SK-MEL-5 (cell line): Measurements from ENCODE around the gene SDCCAG8. TPM values are rescaled to one million over a fixed set of nuclear protein-coding genes. Genes with fewer than 3 reads are reported as not detected.
A peak's percentile ranks its signal among the peaks of the same experiment; 100 is the strongest.

Experiments used
- DNase-seq: peaks from one replicate; pipeline ENCODE4 v3.0.0-alpha.2; 2016; ENCODE audit warnings: low read depth, low spot score
- in situ Hi-C: cut with HindIII; loops from 2 replicates; pipeline ENCODE4 v1.10.0; 2016; ENCODE audit warnings: low sequenced_read_pairs, high pct_unique_total_duplicates, low pct_unique_long_range_greater_than_20kb
- total RNA-seq: library from RNA; depleted of rRNA; stranded (reverse); fragments of >200 nt; shearing (Covaris generic); gene quantifications from 2 replicates; pipeline ENCODE4 v1.2.3, GENCODE V29; 2014

The SDCCAG8 gene
- total RNA-seq, 1 experiment from 2014 or later = 30.4 TPM

DNA sequence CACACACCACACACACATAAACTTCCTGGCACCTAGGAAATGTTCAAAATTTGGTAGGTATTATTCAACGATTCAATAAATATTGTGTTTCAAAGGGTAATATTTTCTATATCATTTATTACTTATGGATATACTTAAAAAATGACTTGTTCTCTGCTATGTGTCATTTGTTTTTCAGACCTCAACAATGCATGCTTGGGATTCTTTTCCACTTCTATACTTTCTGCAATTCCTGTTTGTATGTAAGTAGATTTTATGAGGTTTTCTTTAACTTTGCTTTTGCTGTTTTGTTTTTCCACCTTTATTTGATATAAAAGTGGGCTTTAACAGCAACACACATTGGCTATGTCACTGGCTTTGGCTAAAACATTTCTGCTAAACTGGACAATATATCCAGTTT, 4.3 kb upstream of the SDCCAG8 start:
- in situ Hi-C loops = no loop called here
- no peak for DNase-seq

- peak; percentile 6 for DNase-seq
- in situ Hi-C loops = no loop called here
Observed at GRCh38 chr1:243253211-243253925, 2.5 kb upstream of the SDCCAG8 start.

DNA sequence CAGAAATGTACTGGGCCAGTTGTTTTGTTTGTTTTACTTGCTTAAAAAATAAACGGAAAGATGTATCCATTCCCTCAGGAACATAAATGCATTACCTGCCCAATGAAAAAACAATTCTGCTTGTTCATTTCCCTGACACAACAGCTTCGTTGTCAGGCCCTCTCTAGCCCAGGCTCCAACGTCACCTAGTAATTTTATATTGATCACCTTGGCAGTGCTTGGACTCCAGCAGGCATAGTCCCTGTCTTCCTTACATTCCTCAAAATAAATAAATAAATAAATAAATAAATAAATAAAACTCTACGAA, 2.0 kb upstream of the SDCCAG8 start:
- DNase-seq = peak; percentile 41
- in situ Hi-C loops = no loop called here

DNA sequence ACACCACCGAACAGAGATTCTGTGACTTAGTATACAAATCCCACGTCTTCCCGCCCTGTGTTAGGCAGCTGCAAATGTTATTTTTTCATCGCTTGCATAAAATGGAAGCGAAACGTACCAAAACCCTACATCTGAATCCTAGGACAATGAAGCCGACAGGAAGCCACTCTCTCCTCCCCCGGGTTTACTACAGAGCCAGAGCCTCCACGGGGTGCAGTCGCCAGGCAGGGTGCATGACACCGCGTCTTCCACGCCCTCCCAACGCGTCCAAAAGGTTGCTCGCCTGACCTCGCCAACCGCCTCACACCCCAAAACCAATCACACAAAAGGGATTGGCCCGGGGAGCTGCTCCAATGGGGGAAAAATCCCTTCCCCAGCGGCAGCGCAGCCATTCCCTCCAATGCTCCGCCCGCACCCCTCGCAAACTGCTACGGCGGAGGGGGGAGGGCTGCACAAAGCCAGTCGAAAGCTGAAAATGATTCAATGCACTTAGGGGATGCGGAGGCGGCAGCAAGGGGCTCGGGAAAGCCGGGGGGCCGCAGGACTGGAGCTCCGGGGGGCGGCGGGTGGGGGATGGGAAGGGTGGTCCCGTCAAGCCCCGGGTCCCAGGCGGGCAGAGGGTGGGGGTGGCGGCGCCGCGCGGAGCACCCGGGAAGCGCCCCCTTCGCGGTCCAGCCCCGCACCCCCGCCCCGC, 1.5 kb upstream of the SDCCAG8 start:
- in situ Hi-C loops = no loop called here
- peak; percentile 47 for DNase-seq

- DNase-seq = peak; percentile 99
- in situ Hi-C loops = no loop called here
Observed at GRCh38 chr1:243254927-243255790, 682 bp upstream of the SDCCAG8 start, which contains the start of gene CEP170. Gene CEP170 (minus strand): TSS chr1:243255281. CDS start chr1:243225280, 30,001 bp downstream.

DNA sequence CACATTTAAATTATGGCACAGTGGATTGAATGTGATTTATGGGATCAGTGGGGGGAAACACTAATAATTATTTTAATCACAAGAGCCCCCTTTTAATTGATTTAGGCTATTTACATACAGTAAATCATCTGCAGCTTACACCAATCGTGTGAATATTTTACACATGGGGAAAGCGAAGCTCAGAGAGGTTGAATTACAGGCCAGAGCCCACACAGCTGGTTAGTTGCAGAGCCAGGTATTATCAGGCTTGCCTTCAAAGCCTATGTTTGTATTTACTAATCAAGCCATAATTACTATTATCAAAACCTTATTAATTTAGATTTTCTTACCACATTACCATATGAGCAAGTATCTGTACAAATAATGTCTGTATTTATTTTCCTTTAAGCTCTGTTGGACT, 749 bp downstream of the SDCCAG8 start:
- DNase-seq = no peak
- in situ Hi-C loops = no loop called here

DNA sequence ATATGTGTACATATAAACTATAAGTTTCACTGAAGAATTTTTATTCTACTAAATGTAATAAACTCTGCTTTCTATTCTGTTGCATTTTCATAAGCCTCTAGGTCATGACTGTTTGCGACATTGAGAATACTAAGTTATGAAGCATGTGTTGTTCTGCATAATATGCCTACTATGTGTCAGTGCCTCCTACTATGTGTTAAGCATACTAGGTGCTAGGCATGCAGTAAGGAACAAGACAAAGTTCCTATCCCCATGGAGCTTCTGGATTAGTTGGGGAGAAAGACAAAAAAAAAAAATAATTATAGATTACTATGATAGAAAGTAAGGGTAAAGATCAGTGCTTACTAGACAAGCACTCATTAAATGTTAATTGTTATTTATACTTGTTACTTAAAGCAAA, 1.3 kb downstream of the SDCCAG8 start:
- no peak for DNase-seq
- in situ Hi-C loops = no loop called here

- in situ Hi-C loops = no loop called here
- DNase-seq = no peak
Observed at GRCh38 chr1:243258731-243259130, 2.9 kb downstream of the SDCCAG8 start.

DNA sequence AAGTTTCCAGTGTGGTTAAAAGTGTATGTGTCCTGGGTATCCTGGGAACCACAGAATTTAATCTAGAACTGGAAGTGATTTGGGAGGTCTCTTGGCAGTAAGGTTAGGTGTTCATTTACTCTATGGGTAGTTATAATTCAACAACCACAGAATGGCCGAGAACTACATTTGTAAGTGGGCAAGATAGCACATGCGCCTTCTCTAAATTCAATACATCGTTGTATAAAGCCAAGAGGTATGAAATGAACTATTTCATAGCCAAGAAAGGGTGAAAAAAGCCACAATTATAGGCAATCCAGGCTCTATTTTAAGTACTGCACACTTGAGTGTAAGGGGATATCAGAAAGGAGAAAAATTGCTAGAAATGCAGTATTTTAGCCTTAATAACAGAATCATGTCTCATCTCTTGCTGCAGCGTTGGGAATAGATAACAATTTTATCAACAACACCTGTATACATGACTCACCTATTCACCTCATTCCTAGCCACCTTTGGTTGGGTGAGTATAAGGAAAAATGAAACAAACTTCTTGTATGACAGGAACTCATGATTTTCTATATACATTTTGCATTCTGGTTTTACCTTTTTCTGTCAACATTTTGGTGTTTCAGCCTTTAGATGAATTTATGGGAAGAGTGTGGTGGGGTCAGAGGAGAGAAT, 4.5 kb downstream of the SDCCAG8 start:
- in situ Hi-C loops = no loop called here

GRCh38 chr1:243261390-243261789, 5.5 kb downstream of the SDCCAG8 start:
- in situ Hi-C loops = no loop called here

More for the DNA sequence above, 4.5 kb downstream of the SDCCAG8 start:
- DNase-seq = no peak

DNA sequence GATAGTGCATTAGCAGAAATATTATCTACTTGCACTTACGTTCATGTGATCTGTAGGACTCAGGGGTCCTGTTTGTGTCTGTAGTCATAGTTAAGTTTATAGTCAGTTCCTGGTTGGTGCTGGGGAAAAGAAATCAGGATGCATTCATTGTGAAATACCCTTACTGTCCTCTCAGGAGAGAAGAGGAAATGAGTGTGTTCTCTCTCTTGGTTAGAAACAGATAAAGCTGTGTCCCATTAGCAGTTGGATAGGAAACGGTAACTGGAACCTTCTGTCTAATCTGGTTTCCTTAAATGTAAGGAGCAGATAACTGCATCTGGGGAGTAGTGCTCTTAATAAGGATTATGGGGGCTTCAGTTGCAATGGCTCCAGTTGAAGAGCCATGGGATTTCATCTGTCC, 8.9 kb downstream of the SDCCAG8 start:
- in situ Hi-C loops = no loop called here
- no peak for DNase-seq

More at GRCh38 chr1:243261390-243261789, 5.5 kb downstream of the SDCCAG8 start:
- no peak for DNase-seq

- DNase-seq = no peak
- in situ Hi-C loops = no loop called here
Observed at GRCh38 chr1:243266231-243266630, 10.4 kb downstream of the SDCCAG8 start.

DNA sequence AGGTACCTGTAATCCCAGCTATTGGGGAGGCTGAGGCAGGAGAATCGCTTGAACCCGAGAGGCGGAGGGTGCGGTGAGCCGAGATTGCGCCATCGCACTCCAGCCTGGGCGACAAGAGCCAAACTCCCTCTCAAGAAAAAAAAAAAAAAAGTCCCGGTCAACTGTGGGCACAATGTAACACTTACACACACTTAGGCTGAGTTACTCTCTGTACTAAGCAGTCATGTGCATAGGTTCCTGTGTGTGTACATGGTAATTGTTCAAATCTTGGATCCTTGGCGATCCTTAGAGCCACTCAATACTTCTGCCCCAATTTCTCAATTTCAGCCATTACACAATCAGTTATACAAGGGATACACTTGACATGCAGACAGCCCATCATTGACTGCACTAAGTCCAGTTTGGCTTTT, 11.6 kb downstream of the SDCCAG8 start:
- in situ Hi-C loops = no loop called here
- no peak for DNase-seq

- DNase-seq = no peak
- in situ Hi-C loops = no loop called here
Observed at GRCh38 chr1:243267914-243268653, 12.2 kb downstream of the SDCCAG8 start.

DNA sequence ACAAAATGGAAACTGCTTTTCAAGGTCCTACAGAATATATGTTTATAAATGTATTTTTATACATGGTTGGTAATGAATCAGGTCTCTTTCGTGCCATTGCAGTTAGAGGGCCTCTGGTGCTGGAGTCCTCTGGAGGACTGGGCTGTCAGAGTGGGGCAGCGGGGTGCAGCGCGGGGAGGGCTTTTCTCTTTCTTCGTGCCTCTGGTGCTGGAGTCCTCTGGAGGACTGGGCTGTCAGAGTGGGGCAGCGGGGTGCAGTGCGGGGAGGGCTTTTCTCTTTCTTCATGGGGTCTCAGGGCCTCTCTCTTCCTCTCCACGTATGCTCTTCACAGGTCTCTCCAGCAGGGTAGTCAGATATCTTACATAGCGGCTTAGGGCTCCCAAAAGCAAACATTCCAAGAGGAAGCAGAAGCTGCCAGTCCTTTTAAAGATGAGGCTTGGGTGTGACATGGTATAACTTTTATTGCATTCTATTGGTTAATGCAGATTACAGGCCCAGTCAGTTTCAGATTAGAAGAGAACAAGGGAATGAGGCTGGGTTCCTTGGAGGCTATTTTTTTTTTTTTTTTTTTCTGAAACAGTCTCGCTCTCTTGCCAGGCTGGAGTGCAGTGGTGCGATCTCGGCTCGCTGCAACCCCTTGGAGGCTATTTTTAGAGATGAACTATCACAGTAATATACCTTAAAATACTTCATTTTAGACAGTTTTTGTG, 13.1 kb downstream of the SDCCAG8 start:
- in situ Hi-C loops = no loop called here
- DNase-seq = no peak

GRCh38 chr1:243269461-243269801, 13.6 kb downstream of the SDCCAG8 start:
- no peak for DNase-seq
- in situ Hi-C loops = no loop called here
